WTC11 (cell line): ENCODE results near the gene PCDHGA1. TPM values are rescaled to one million over a fixed set of nuclear protein-coding genes. Genes with fewer than 3 reads are reported as not detected.

Experiments used
- ATAC-seq: fragments of 200-7000 bp; cut with Tn5 transposase; 2 replicates; pipeline ENCODE4 v1.10.0; 2021; ENCODE audit warnings: mild to moderate bottlenecking, moderate library complexity
- CTCF ChIA-PET: fragments of 300-600 bp; sonication (Branson Sonifier 250); formaldehyde crosslinking; loops from one replicate; lab custom pipeline; 2021; ENCODE audit warnings: antibody characterized with exemption; lab: Charles Lee
- POLR2A ChIA-PET: fragments of 350-600 bp; sonication (Branson Sonifier 250); formaldehyde crosslinking; loops from one replicate; lab custom pipeline; 2021; ENCODE audit warnings: antibody characterized with exemption; lab: Charles Lee
- DNase-seq: peaks from one replicate; pipeline ENCODE4 v3.0.0; 2021; ENCODE audit warnings: low spot score
- H3K27ac Mint-ChIP-seq: 2 replicates; pipeline ENCODE4 v1.8.0; 2021; ENCODE audit warnings: mixed read lengths
- H3K27me3 Mint-ChIP-seq: 2 replicates; pipeline ENCODE4 v1.8.0; 2021; ENCODE audit warnings: low read depth, mild to moderate bottlenecking, moderate library complexity, mixed read lengths
- H3K36me3 Mint-ChIP-seq: 2 replicates; pipeline ENCODE4 v1.8.0; 2021; ENCODE audit warnings: mixed read lengths
- H3K4me1 Mint-ChIP-seq: 2 replicates; pipeline ENCODE4 v1.8.0; 2022; ENCODE audit warnings: mixed read lengths
- H3K4me3 Mint-ChIP-seq: 2 replicates; pipeline ENCODE4 v1.8.0; 2021; ENCODE audit warnings: mild to moderate bottlenecking, moderate library complexity, mixed read lengths
- H3K9me3 Mint-ChIP-seq: 2 replicates; pipeline ENCODE4 v1.8.0; 2021; ENCODE audit warnings: mixed read lengths
- ATF2 ChIP-seq: sonication (generic); formaldehyde crosslinking; IDR thresholded peaks from 2 replicates; pipeline ENCODE4 v1.8.1; 2022; ENCODE audit warnings: low read depth, missing genetic modification reagents, borderline replicate concordance
- EMX1 ChIP-seq: fragments of 250-450 bp; sonication (Bioruptor Pico); IDR thresholded peaks from 2 replicates; pipeline ENCODE4 v1.8.0; 2021; ENCODE audit warnings: mild to moderate bottlenecking
- ETV6 ChIP-seq: sonication (generic); formaldehyde crosslinking; IDR thresholded peaks from 2 replicates; pipeline ENCODE4 v1.8.1; 2022; ENCODE audit warnings: mild to moderate bottlenecking, missing genetic modification reagents
- FOXK1 ChIP-seq: sonication (generic); formaldehyde crosslinking; IDR thresholded peaks from 2 replicates; pipeline ENCODE4 v1.8.0; 2022; ENCODE audit warnings: mild to moderate bottlenecking, moderate library complexity, missing genetic modification reagents
- GABPB1 ChIP-seq: sonication (generic); formaldehyde crosslinking; IDR thresholded peaks from 2 replicates; pipeline ENCODE4 v1.8.1; 2023; ENCODE audit warnings: mild to moderate bottlenecking, missing genetic modification reagents
- HMGA2 ChIP-seq: fragments of 250-450 bp; sonication (Bioruptor Pico); IDR thresholded peaks from 2 replicates; pipeline ENCODE4 v1.4.0; 2021; ENCODE audit warnings: mild to moderate bottlenecking, moderate library complexity
- NFATC4 ChIP-seq: fragments of 250-450 bp; sonication (Bioruptor Pico); IDR thresholded peaks from 2 replicates; pipeline ENCODE4 v1.9.0; 2021; ENCODE audit warnings: mild to moderate bottlenecking
- NFE2L1 ChIP-seq: sonication (generic); formaldehyde crosslinking; IDR thresholded peaks from 2 replicates; pipeline ENCODE4 v1.8.1; 2023; ENCODE audit warnings: missing genetic modification reagents
- NR3C1 ChIP-seq: sonication (generic); formaldehyde crosslinking; conservative IDR thresholded peaks from 2 replicates; pipeline ENCODE4 v1.8.1; 2023; ENCODE audit warnings: low read depth, mild to moderate bottlenecking, missing genetic modification reagents
- SMAD3 ChIP-seq: sonication (generic); formaldehyde crosslinking; IDR thresholded peaks from 2 replicates; pipeline ENCODE4 v1.8.0; 2022; ENCODE audit warnings: missing genetic modification reagents, mild to moderate bottlenecking, borderline replicate concordance
- SMAD4 ChIP-seq: sonication (generic); formaldehyde crosslinking; IDR thresholded peaks from 2 replicates; pipeline ENCODE4 v1.8.0; 2022; ENCODE audit warnings: mild to moderate bottlenecking, missing genetic modification reagents
- SP1 ChIP-seq: sonication (generic); formaldehyde crosslinking; conservative IDR thresholded peaks from 2 replicates; pipeline ENCODE4 v1.8.1; 2022; ENCODE audit warnings: missing genetic modification reagents
- STAT6 ChIP-seq: sonication (generic); formaldehyde crosslinking; conservative IDR thresholded peaks from 2 replicates; pipeline ENCODE4 v1.8.1; 2023; ENCODE audit warnings: mild to moderate bottlenecking, low read depth, missing genetic modification reagents, moderate library complexity
- TEAD1 ChIP-seq: sonication (generic); formaldehyde crosslinking; IDR thresholded peaks from 2 replicates; pipeline ENCODE4 v1.8.0; 2022; ENCODE audit warnings: mild to moderate bottlenecking, missing genetic modification reagents
- ZBTB21 ChIP-seq: sonication (generic); formaldehyde crosslinking; IDR thresholded peaks from 2 replicates; pipeline ENCODE4 v1.8.1; 2023; ENCODE audit warnings: mild to moderate bottlenecking, missing genetic modification reagents, borderline replicate concordance
- ZNF121 ChIP-seq: sonication (generic); formaldehyde crosslinking; IDR thresholded peaks from 2 replicates; pipeline ENCODE4 v1.8.0; 2023; ENCODE audit warnings: missing genetic modification reagents
- ZNF423 ChIP-seq: fragments of 250-450 bp; sonication (Bioruptor Pico); IDR thresholded peaks from 2 replicates; pipeline ENCODE4 v2.1.2; 2022; ENCODE audit warnings: mild to moderate bottlenecking, moderate library complexity
- total RNA-seq: library from RNA; stranded (reverse); gene quantifications from 3 replicates; pipeline ENCODE4 v1.2.3, GENCODE V29; 2021
- TF ChIP-seq, protein P1 (sequence below): fragments of 250-450 bp; sonication (Bioruptor Pico); IDR thresholded peaks from 2 replicates; pipeline ENCODE4 v2.1.2; 2022; ENCODE audit warnings: mild to moderate bottlenecking, moderate library complexity
- TF ChIP-seq, protein P2 (sequence below): sonication (generic); formaldehyde crosslinking; IDR thresholded peaks from 2 replicates; pipeline ENCODE4 v1.8.1; 2023; ENCODE audit warnings: mild to moderate bottlenecking, missing genetic modification reagents
- TF ChIP-seq, protein P3 (sequence below): sonication (generic); formaldehyde crosslinking; IDR thresholded peaks from 2 replicates; pipeline ENCODE4 v1.8.1; 2022; ENCODE audit warnings: missing genetic modification reagents, borderline replicate concordance

Gene PCDHGA1
- total RNA-seq, 1 experiment from 2014 or later = 1.5 TPM

GRCh38 chr5:141366016-141366896 is 35.9 kb downstream of the PCDHGA1 start:
- CTCF ChIA-PET = no interaction called here
- no peak overlapping the region for H3K4me3 Mint-ChIP-seq
- H3K27me3 Mint-ChIP-seq = peaks cover 14% of the 10 kb centered on the region
- POLR2A ChIA-PET = no interaction called here
- DNase-seq (no peak), ATAC-seq (no peak)
- no peak for TF ChIP-seq NFATC4 (CRISPR knock-in tag)
- peak; percentile 30; the same call in 1 of the 2 replicates for TF ChIP-seq SMAD4
- no peak overlapping the region for H3K27ac Mint-ChIP-seq
- H3K36me3 Mint-ChIP-seq = peaks cover 63% of the 10 kb centered on the region
- peaks cover 24% of the 10 kb centered on the region for H3K4me1 Mint-ChIP-seq
- peaks cover 57% of the 10 kb centered on the region for H3K9me3 Mint-ChIP-seq

DNA sequence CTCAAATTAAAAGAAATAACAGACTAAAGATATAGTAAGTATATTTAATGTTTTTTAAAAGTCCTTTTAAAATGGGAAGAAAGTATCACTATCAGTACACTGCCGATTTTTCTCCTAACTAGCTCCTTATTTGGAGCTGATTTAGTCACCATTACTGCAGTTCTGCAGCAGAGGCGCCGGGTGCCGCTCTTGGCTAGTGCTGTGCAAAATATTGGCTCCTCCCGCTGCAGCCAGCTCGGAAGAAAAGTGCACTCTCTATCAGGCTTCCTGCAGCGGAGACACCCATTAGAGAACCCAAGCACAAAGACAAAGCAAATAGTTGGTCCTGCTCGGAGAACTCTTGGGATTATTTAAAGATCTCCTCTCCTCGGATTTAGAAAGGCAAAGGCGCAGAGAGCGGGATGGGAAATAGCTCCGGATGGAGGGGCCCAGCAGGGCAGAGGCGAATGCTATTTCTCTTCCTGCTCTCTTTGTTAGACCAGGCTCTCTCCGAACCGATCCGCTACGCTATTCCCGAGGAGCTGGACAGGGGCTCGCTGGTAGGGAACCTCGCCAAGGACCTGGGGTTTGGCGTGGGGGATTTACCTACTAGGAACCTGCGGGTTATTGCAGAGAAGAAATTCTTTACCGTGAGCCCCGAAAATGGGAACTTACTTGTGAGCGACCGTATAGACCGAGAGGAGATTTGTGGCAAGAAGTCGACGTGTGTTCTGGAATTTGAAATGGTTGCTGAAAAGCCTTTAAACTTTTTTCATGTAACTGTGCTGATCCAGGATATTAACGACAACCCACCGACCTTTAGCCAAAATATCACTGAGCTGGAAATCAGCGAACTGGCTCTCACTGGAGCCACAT is 39.9 kb downstream of the PCDHGA1 start, which contains the start of gene PCDHGB3:
Gene PCDHGB3 (plus strand): TSS at position 249 of the 855 bp plus-strand sequence. CDS start 153 bp downstream, at position 402.
- Mint-ChIP-seq H3K4me1 (peaks cover 5% of the 10 kb centered on the region), H3K9me3 (peaks cover 55% of the 10 kb centered on the region), H3K4me3 (peak within 1 kb of the TSS; percentile 61), H3K36me3 (peaks cover 61% of the 10 kb centered on the region), H3K27ac (peak within 1 kb of the TSS; percentile 91), H3K27me3 (peaks cover 8% of the 10 kb centered on the region)
- ChIA-PET CTCF (interaction anchor here (0.6 to 3.5 kb wide), 51 partner anchors 8 to 267 kb away, joined by 3 to 37 read pairs (median 6); partner anchors contain the start of genes DIAPH1, PCDHB10, PCDHB11 and PCDHB13), POLR2A (interaction anchor here (0.6 kb wide), 1 partner anchor 248 kb away, joined by 3 read pairs; the partner anchor contains the start of gene DIAPH1)
- DNase-seq (peak; percentile 56), ATAC-seq (peak; percentile 95)
- TF ChIP-seq ZBTB21 (CRISPR knock-in tag) (no peak), ZNF423 (no peak), ZNF121 (CRISPR knock-in tag) (no peak), SMAD3 (no peak), EMX1 (CRISPR knock-in tag) (no peak), SP1 (no peak), ATF2 (CRISPR knock-in tag) (no peak), ETV6 (CRISPR knock-in tag) (no peak), SMAD4 (no peak), TEAD1 (no peak), HMGA2 (CRISPR knock-in tag) (no peak), GABPB1 (CRISPR knock-in tag) (no peak), STAT6 (CRISPR knock-in tag) (no peak), NR3C1 (CRISPR knock-in tag) (no peak), NFE2L1 (CRISPR knock-in tag) (no peak), FOXK1 (no peak)
- TF ChIP-seq, protein P1, sequence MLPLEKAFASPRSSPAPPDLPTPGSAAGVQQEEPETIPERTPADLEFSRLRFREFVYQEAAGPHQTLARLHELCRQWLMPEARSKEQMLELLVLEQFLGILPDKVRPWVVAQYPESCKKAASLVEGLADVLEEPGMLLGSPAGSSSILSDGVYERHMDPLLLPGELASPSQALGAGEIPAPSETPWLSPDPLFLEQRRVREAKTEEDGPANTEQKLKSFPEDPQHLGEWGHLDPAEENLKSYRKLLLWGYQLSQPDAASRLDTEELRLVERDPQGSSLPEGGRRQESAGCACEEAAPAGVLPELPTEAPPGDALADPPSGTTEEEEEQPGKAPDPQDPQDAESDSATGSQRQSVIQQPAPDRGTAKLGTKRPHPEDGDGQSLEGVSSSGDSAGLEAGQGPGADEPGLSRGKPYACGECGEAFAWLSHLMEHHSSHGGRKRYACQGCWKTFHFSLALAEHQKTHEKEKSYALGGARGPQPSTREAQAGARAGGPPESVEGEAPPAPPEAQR (CRISPR knock-in tag) = no peak
- TF ChIP-seq, protein P2, sequence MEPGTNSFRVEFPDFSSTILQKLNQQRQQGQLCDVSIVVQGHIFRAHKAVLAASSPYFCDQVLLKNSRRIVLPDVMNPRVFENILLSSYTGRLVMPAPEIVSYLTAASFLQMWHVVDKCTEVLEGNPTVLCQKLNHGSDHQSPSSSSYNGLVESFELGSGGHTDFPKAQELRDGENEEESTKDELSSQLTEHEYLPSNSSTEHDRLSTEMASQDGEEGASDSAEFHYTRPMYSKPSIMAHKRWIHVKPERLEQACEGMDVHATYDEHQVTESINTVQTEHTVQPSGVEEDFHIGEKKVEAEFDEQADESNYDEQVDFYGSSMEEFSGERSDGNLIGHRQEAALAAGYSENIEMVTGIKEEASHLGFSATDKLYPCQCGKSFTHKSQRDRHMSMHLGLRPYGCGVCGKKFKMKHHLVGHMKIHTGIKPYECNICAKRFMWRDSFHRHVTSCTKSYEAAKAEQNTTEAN (CRISPR knock-in tag) = no peak
- TF ChIP-seq, protein P3, sequence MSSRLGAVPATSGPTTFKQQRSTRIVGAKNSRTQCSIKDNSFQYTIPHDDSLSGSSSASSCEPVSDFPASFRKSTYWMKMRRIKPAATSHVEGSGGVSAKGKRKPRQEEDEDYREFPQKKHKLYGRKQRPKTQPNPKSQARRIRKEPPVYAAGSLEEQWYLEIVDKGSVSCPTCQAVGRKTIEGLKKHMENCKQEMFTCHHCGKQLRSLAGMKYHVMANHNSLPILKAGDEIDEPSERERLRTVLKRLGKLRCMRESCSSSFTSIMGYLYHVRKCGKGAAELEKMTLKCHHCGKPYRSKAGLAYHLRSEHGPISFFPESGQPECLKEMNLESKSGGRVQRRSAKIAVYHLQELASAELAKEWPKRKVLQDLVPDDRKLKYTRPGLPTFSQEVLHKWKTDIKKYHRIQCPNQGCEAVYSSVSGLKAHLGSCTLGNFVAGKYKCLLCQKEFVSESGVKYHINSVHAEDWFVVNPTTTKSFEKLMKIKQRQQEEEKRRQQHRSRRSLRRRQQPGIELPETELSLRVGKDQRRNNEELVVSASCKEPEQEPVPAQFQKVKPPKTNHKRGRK (CRISPR knock-in tag) = no peak
